ENCODE results near the gene HECA. TPM values are rescaled to one million over a fixed set of nuclear protein-coding genes. Genes with fewer than 3 reads are reported as not detected.

Gene HECA
- total and polyA plus RNA-seq, 10 of the 15 experiments (the other 5 are each of a cell fraction or from before 2014, with no cell fraction given), result 0.52 to 7.2 (median 2.7) TPM

GRCh38 chr6:139166956-139167313 is 32.1 kb downstream of the HECA start:
- intact Hi-C loops (cut with micrococcal nuclease; ENCODE audit: unreplicated experiment), result no loop called here
- BruUV-seq (replicated peaks), result no TSS peak
- TF ChIP-seq, protein P1, sequence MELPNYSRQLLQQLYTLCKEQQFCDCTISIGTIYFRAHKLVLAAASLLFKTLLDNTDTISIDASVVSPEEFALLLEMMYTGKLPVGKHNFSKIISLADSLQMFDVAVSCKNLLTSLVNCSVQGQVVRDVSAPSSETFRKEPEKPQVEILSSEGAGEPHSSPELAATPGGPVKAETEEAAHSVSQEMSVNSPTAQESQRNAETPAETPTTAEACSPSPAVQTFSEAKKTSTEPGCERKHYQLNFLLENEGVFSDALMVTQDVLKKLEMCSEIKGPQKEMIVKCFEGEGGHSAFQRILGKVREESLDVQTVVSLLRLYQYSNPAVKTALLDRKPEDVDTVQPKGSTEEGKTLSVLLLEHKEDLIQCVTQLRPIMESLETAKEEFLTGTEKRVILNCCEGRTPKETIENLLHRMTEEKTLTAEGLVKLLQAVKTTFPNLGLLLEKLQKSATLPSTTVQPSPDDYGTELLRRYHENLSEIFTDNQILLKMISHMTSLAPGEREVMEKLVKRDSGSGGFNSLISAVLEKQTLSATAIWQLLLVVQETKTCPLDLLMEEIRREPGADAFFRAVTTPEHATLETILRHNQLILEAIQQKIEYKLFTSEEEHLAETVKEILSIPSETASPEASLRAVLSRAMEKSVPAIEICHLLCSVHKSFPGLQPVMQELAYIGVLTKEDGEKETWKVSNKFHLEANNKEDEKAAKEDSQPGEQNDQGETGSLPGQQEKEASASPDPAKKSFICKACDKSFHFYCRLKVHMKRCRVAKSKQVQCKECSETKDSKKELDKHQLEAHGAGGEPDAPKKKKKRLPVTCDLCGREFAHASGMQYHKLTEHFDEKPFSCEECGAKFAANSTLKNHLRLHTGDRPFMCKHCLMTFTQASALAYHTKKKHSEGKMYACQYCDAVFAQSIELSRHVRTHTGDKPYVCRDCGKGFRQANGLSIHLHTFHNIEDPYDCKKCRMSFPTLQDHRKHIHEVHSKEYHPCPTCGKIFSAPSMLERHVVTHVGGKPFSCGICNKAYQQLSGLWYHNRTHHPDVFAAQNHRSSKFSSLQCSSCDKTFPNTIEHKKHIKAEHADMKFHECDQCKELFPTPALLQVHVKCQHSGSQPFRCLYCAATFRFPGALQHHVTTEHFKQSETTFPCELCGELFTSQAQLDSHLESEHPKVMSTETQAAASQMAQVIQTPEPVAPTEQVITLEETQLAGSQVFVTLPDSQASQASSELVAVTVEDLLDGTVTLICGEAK (IDR thresholded peaks at IDR 0.05; ENCODE audit: borderline replicate concordance), result no peak
- no peak for TF ChIP-seq MTA3 (IDR thresholded peaks at IDR 0.05; ENCODE audit: borderline replicate concordance, low read length)
- no peak for TF ChIP-seq RAD51 (IDR thresholded peaks at IDR 0.05)
- no peak for TF ChIP-seq TARDBP (IDR thresholded peaks at IDR 0.05; ENCODE audit: borderline replicate concordance)
- TF ChIP-seq ELK1 (IDR thresholded peaks at IDR 0.05; ENCODE audit: low read depth, low read length), result no peak
- no peak for TF ChIP-seq POLR2AphosphoS5 (IDR thresholded peaks at IDR 0.05; ENCODE audit: low read length)
- CTCF ChIA-PET, result no interaction called here
- no peak overlapping the region for H3K4me3 ChIP-seq
- FAIRE-seq (no peak), ATAC-seq (no peak), DNase-seq (ENCODE audit: low read depth, low spot score) (no peak)
- peaks cover 0 to 8% of the 10 kb centered on the region in 2 experiments; a peak in 2 of 4 replicates for H3K36me3 ChIP-seq (ENCODE audit: control insufficient read depth in 2 of 2, insufficient read depth in 2 of 2, low read length in 1 of 2)
- H3K27ac ChIP-seq (ENCODE audit: control insufficient read depth, insufficient read depth), result no peak overlapping the region
- H3K9ac ChIP-seq (ENCODE audit: control insufficient read depth, insufficient read depth, low read length), result no peak overlapping the region
- SMC1A ChIA-PET (ENCODE audit: uncharacterized antibody, unreplicated experiment), result no interaction called here
- in situ Hi-C loops (cut with MboI), result no loop called here
- no peaks in the 10 kb centered on the region for H3K79me2 ChIP-seq (ENCODE audit: control insufficient read depth, insufficient read depth, low read length)
- POLR2A ChIA-PET, result no interaction called here
- no peak overlapping the region for H3K4me2 ChIP-seq (ENCODE audit: control insufficient read depth, insufficient read depth)
- no peaks in the 10 kb centered on the region for H3K9me3 ChIP-seq (replicated peaks; ENCODE audit: control insufficient read depth, insufficient read depth, low read length)
- WGBS (ENCODE audit: insufficient coverage, insufficient replicate concordance, low lambda C conversion rate, missing lambda C conversion rate), result 93% methylated on average over 20 of the region's 20 CpGs
- H2AFZ ChIP-seq (ENCODE audit: control insufficient read depth, low read depth, low read length), result no peak overlapping the region
- no peaks in the 10 kb centered on the region for H3K27me3 ChIP-seq (replicated peaks in 1 of 2; ENCODE audit: control insufficient read depth in 2 of 2, insufficient read depth in 2 of 2, low read length in 1 of 2)
- H4K20me1 ChIP-seq (ENCODE audit: control insufficient read depth, insufficient read depth), result no peaks in the 10 kb centered on the region
- H3K4me1 ChIP-seq (ENCODE audit: control insufficient read depth, insufficient read depth, low read length), result peaks cover 9% of the 10 kb centered on the region
- RAD21 ChIA-PET (ENCODE audit: unreplicated experiment), result no interaction called here
